HG02870 (cell line): ENCODE data around the gene SLC35C1.
A peak's percentile ranks its signal among the peaks of the same experiment; 100 is the strongest.
"Not testable (repeated sequence)": the region's sequence is repeated elsewhere in the genome, so short reads cannot be mapped to it uniquely, and the experiment has no call there.

Experiments
- ATAC-seq: cut with Tn5 transposase; IDR thresholded peaks from one replicate; pipeline ENCODE4 v1.9.1; 2021; ENCODE audit warnings: mild to moderate bottlenecking, moderate library complexity; ENCODE audit not compliant: unreplicated experiment

The SLC35C1 gene

GRCh38 chr11:45809456-45810395, 4.8 kb downstream of the SLC35C1 start:
- no peak for ATAC-seq

- ATAC-seq: no peak
Observed at GRCh38 chr11:45810431-45811108, 5.6 kb downstream of the SLC35C1 start.

GRCh38 chr11:45811109-45811435, 6.1 kb downstream of the SLC35C1 start:
- ATAC-seq: no peak

- no peak for ATAC-seq
Observed at GRCh38 chr11:45811571-45812290, 6.8 kb downstream of the SLC35C1 start.

- ATAC-seq: no peak
Observed at GRCh38 chr11:45812581-45813548, 7.9 kb downstream of the SLC35C1 start.

GRCh38 chr11:45815747-45816146, 10.8 kb downstream of the SLC35C1 start:
- ATAC-seq: no peak

GRCh38 chr11:45816614-45817013, 11.7 kb downstream of the SLC35C1 start:
- ATAC-seq: no peak

- peak; percentile 83 for ATAC-seq
Observed at GRCh38 chr11:45817191-45817590, 12.2 kb downstream of the SLC35C1 start.

GRCh38 chr11:45818961-45819605, 14.1 kb downstream of the SLC35C1 start:
- ATAC-seq: no peak

- ATAC-seq: no peak
Observed at GRCh38 chr11:45820211-45820857, 15.4 kb downstream of the SLC35C1 start.

GRCh38 chr11:45826492-45826891, 21.5 kb downstream of the SLC35C1 start:
- not testable (repeated sequence) for ATAC-seq

GRCh38 chr11:45827123-45827522, 22.2 kb downstream of the SLC35C1 start:
- ATAC-seq: no peak

GRCh38 chr11:45828996-45829395, 24.0 kb downstream of the SLC35C1 start:
- no peak for ATAC-seq

- ATAC-seq: no peak
Observed at GRCh38 chr11:45830596-45830995, 25.6 kb downstream of the SLC35C1 start.

- no peak for ATAC-seq
Observed at GRCh38 chr11:45832811-45833441, 28.0 kb downstream of the SLC35C1 start.

GRCh38 chr11:45833761-45834160, 28.8 kb downstream of the SLC35C1 start:
- no peak for ATAC-seq

GRCh38 chr11:45834298-45834756, 29.4 kb downstream of the SLC35C1 start:
- ATAC-seq: no peak

GRCh38 chr11:45839204-45839603, 34.3 kb downstream of the SLC35C1 start:
- ATAC-seq: no peak

GRCh38 chr11:45840251-45840650, 35.3 kb downstream of the SLC35C1 start:
- not testable (repeated sequence) for ATAC-seq
